ENCODE measurements around the gene PUSL1. TPM values are rescaled to one million over a fixed set of nuclear protein-coding genes. Genes with fewer than 3 reads are reported as not detected.

The PUSL1 gene
- total and polyA plus RNA-seq, 2 donors (not counting 1 experiment from before 2014, with no cell fraction given) = 15.7 to 25.8 TPM

- POLR2A ChIA-PET = no interaction called here
- WGBS (ENCODE audit: insufficient coverage) = 54% methylated on average over 51 of the region's 57 CpGs
- Histone ChIP-seq H3K36me3 (replicated peaks in 1 of 2; ENCODE audit: control extremely low read depth in 1 of 2, control insufficient read depth in 1 of 2, extremely low read depth in 1 of 2, insufficient read depth in 2 of 2, low read length in 1 of 2) (peaks cover 0 to 31% of the 10 kb centered on the region in 2 experiments), H3K4me2 (replicated peaks; ENCODE audit: low read depth, low read length, poor library complexity, severe bottlenecking) (peak overlapping the region; percentile 99), H3K79me2 (ENCODE audit: control insufficient read depth, insufficient read depth, low read length) (peaks cover 30% of the 10 kb centered on the region), H3K4me3 (ENCODE audit: control extremely low read depth in 1 of 5, extremely low read depth in 1 of 5, insufficient read depth in 1 of 5, low read depth in 2 of 5, low read length in 4 of 5) (peak overlapping the region in 4 of 5 experiments; percentile 77 to 84 (median 80)), H4K20me1 (ENCODE audit: control insufficient read depth, insufficient read depth, low read length, poor library complexity, severe bottlenecking) (peaks cover 34% of the 10 kb centered on the region), H2AFZ (ENCODE audit: insufficient read depth, low read depth, low read length, poor library complexity, severe bottlenecking) (peak overlapping the region; percentile 93), H3K9ac (ENCODE audit: low read length) (peak overlapping the region; percentile 87), H3K27me3 (replicated peaks in 1 of 4; ENCODE audit: control extremely low read depth in 1 of 4, control insufficient read depth in 3 of 4, insufficient read depth in 4 of 4, low read length in 3 of 4) (no peaks in the 10 kb centered on the region), H3K4me1 (ENCODE audit: control insufficient read depth in 2 of 2, insufficient read depth in 2 of 2, low read length in 2 of 2) (peaks cover 34 to 38% of the 10 kb centered on the region in 2 donors), H3K27ac (ENCODE audit: low read length in 2 of 2) (peak overlapping the region in 1 of 2 donors; percentile 85), H3K9me3 (ENCODE audit: control extremely low read depth in 1 of 3, control insufficient read depth in 2 of 3, insufficient read depth in 1 of 3, low read length in 2 of 3) (no peaks in the 10 kb centered on the region)
- H3K27me3 Mint-ChIP-seq = no peaks in the 10 kb centered on the region
- H3K27ac Mint-ChIP-seq = peak overlapping the region; percentile 73
- DNase-seq = peak; percentile 54
- peaks cover 28% of the 10 kb centered on the region for H3K4me1 Mint-ChIP-seq
- intact Hi-C loops (cut with micrococcal nuclease) = loop anchor here (5.0 kb wide), 3 partner anchors 77 to 297 kb away; partner anchors contain the start of genes B3GALT6, ISG15 and SDF4
- TF ChIP-seq EZH2 (IDR thresholded peaks at IDR 0.05; ENCODE audit: borderline replicate concordance, insufficient read depth, low read depth, low read length, poor library complexity, severe bottlenecking) = no peak
- TF ChIP-seq CTCF (IDR thresholded peaks at IDR 0.05) = no peak
- peak overlapping the region; percentile 74 for H3K4me3 Mint-ChIP-seq
- CTCF ChIA-PET = interaction anchor here (0.7 to 1.1 kb wide), 3 partner anchors 12 to 196 kb away, joined by 3 read pairs; no protein-coding TSS in a partner anchor
- ATAC-seq (ENCODE audit: low read depth) = no peak
- H3K9me3 Mint-ChIP-seq (ENCODE audit: insufficient read depth) = no peaks in the 10 kb centered on the region
Observed at GRCh38 chr1:1309251-1310108, 1.1 kb downstream of the PUSL1 start.

- 87% methylated on average over 3 of the region's 3 CpGs for WGBS (ENCODE audit: insufficient coverage)
- Histone ChIP-seq H3K9me3 (ENCODE audit: control extremely low read depth in 1 of 3, control insufficient read depth in 2 of 3, insufficient read depth in 1 of 3, low read length in 2 of 3) (no peaks in the 10 kb centered on the region), H3K4me2 (replicated peaks; ENCODE audit: low read depth, low read length, poor library complexity, severe bottlenecking) (peak overlapping the region; percentile 99), H3K4me3 (ENCODE audit: control extremely low read depth in 1 of 5, extremely low read depth in 1 of 5, insufficient read depth in 1 of 5, low read depth in 2 of 5, low read length in 4 of 5) (no peak overlapping the region), H4K20me1 (ENCODE audit: control insufficient read depth, insufficient read depth, low read length, poor library complexity, severe bottlenecking) (peaks cover 28% of the 10 kb centered on the region), H3K36me3 (replicated peaks in 1 of 2; ENCODE audit: control extremely low read depth in 1 of 2, control insufficient read depth in 1 of 2, extremely low read depth in 1 of 2, insufficient read depth in 2 of 2, low read length in 1 of 2) (peaks cover 0 to 37% of the 10 kb centered on the region in 2 experiments), H2AFZ (ENCODE audit: insufficient read depth, low read depth, low read length, poor library complexity, severe bottlenecking) (no peak overlapping the region), H3K9ac (ENCODE audit: low read length) (no peak overlapping the region), H3K27me3 (replicated peaks in 1 of 4; ENCODE audit: control extremely low read depth in 1 of 4, control insufficient read depth in 3 of 4, insufficient read depth in 4 of 4, low read length in 3 of 4) (no peaks in the 10 kb centered on the region), H3K79me2 (ENCODE audit: control insufficient read depth, insufficient read depth, low read length) (peaks cover 27% of the 10 kb centered on the region), H3K4me1 (ENCODE audit: control insufficient read depth in 2 of 2, insufficient read depth in 2 of 2, low read length in 2 of 2) (peaks cover 28 to 32% of the 10 kb centered on the region in 2 donors), H3K27ac (ENCODE audit: low read length in 2 of 2) (no peak overlapping the region)
- H3K27ac Mint-ChIP-seq = no peak overlapping the region
- H3K9me3 Mint-ChIP-seq (ENCODE audit: insufficient read depth) = no peaks in the 10 kb centered on the region
- TF ChIP-seq EZH2 (IDR thresholded peaks at IDR 0.05; ENCODE audit: borderline replicate concordance, insufficient read depth, low read depth, low read length, poor library complexity, severe bottlenecking) (no peak), CTCF (IDR thresholded peaks at IDR 0.05) (no peak)
- peak overlapping the region; percentile 74 for H3K4me3 Mint-ChIP-seq
- no peaks in the 10 kb centered on the region for H3K27me3 Mint-ChIP-seq
- no peak for DNase-seq
- intact Hi-C loops (cut with micrococcal nuclease) = no loop called here
- ChIA-PET POLR2A (no interaction called here), CTCF (interaction anchor here (0.7 to 1.1 kb wide), 3 partner anchors 11 to 195 kb away, joined by 3 read pairs; no protein-coding TSS in a partner anchor)
- H3K4me1 Mint-ChIP-seq = peaks cover 26% of the 10 kb centered on the region
- no peak for ATAC-seq (ENCODE audit: low read depth)
Observed at GRCh38 chr1:1310109-1310385, 1.6 kb downstream of the PUSL1 start.

Data from B cell (primary cell).